Activated CD8-positive, alpha-beta T cell treated with anti-CD3 and anti-CD28 coated beads for 36 hours (primary cell): Measurements from ENCODE around the gene GNG4. TPM values are rescaled to one million over a fixed set of nuclear protein-coding genes. Genes with fewer than 3 reads are reported as not detected.

Experiments
- ATAC-seq: fragments of 200-7000 bp; cut with Tn5 transposase; one replicate; pipeline ENCODE4 v1.10.0; 2021; ENCODE audit warnings: mild to moderate bottlenecking, moderate library complexity
- CTCF ChIA-PET: fragments of 350-600 bp; sonication (Branson Sonifier 250); formaldehyde crosslinking; loops from one replicate; lab custom pipeline; 2021; ENCODE audit warnings: antibody characterized with exemption; lab: Charles Lee
- POLR2A ChIA-PET: fragments of 350-600 bp; sonication (Branson Sonifier 250); formaldehyde crosslinking; loops from one replicate; lab custom pipeline; 2021; ENCODE audit warnings: antibody characterized with exemption; lab: Charles Lee
- DNase-seq: peaks from one replicate; pipeline ENCODE4 v3.0.0-alpha.2; 2020
- H3K27ac Mint-ChIP-seq: one replicate; pipeline ENCODE4 v1.8.0; 2021; ENCODE audit warnings: mild to moderate bottlenecking, mixed read lengths
- H3K27me3 Mint-ChIP-seq: one replicate; pipeline ENCODE4 v1.8.0; 2021; ENCODE audit warnings: mixed read lengths
- H3K36me3 Mint-ChIP-seq: one replicate; pipeline ENCODE4 v1.8.0; 2021; ENCODE audit warnings: low read depth, mixed read lengths
- H3K4me1 Mint-ChIP-seq: one replicate; pipeline ENCODE4 v1.8.0; 2021; ENCODE audit warnings: low read depth, mixed read lengths
- H3K4me3 Mint-ChIP-seq: one replicate; pipeline ENCODE4 v1.8.0; 2021; ENCODE audit warnings: mild to moderate bottlenecking, moderate library complexity, mixed read lengths
- H3K9me3 Mint-ChIP-seq: one replicate; pipeline ENCODE4 v1.8.0; 2021; ENCODE audit warnings: mixed read lengths
- intact Hi-C: fragments of 100-400 bp; cut with micrococcal nuclease; formaldehyde crosslinking; loops from one replicate; pipeline ENCODE4 v1.10.0; 2022
- total RNA-seq, 2 experiments: library from RNA; stranded (reverse); gene quantifications; one replicate each; pipeline ENCODE4 v1.2.3, GENCODE V29; 2021
- TF ChIP-seq, protein P1 (sequence below): fragments of 200-600 bp; IDR thresholded peaks from one replicate; pipeline ENCODE4 v1.8.0; 2022; ENCODE audit warnings: antibody characterized with exemption, mild to moderate bottlenecking

Gene GNG4
- total RNA-seq, 2 experiments from 2014 or later, result 2.2 to 2.3 TPM

DNA sequence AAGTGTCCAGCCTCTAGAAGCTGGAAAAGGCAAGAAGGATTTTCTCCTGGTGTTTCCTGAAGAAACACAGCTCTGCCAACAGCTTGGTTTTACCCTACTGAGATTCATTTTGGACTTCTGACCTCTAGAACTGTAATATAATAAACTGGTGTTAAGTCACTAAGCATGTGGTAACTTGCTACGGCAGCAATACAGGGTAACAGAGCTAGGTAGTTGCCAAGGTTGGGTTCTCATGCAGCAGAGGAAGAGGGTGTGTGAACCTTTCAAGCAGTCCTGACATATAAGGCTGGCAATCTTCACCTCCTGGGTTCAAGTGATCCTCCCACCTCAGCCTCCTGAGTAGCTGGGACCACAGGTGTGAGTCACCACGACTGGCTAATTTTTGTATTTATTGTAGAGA lies 36.0 kb downstream of the GNG4 start:
- no peak overlapping the region for H3K4me3 Mint-ChIP-seq

DNA sequence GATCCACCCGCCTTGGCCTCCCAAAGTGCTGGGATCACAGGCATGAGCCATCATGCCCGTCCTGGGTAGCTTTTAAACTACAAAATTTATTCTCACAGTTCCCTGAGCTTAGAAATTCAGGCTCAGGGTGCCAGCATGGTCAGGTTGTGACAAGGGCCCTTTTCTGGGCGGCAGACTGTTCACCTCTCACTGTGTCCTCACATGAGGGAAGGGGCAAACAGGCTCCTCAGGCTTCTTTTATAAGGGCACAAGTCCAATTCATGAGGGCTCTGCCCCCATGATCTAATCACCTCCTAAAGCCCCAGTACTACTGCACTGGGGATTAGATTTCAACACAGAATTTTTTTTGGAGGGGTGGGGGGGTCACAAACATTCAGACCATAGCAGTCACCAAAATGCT lies 36.8 kb downstream of the GNG4 start:
- intact Hi-C loops, result no loop called here
- ATAC-seq (no peak), DNase-seq (no peak)
- Mint-ChIP-seq H3K4me1 (no peaks in the 10 kb centered on the region), H3K9me3 (no peaks in the 10 kb centered on the region), H3K36me3 (no peaks in the 10 kb centered on the region), H3K27ac (no peak overlapping the region), H3K27me3 (no peaks in the 10 kb centered on the region), H3K4me3 (no peak overlapping the region)
- TF ChIP-seq, protein P1, sequence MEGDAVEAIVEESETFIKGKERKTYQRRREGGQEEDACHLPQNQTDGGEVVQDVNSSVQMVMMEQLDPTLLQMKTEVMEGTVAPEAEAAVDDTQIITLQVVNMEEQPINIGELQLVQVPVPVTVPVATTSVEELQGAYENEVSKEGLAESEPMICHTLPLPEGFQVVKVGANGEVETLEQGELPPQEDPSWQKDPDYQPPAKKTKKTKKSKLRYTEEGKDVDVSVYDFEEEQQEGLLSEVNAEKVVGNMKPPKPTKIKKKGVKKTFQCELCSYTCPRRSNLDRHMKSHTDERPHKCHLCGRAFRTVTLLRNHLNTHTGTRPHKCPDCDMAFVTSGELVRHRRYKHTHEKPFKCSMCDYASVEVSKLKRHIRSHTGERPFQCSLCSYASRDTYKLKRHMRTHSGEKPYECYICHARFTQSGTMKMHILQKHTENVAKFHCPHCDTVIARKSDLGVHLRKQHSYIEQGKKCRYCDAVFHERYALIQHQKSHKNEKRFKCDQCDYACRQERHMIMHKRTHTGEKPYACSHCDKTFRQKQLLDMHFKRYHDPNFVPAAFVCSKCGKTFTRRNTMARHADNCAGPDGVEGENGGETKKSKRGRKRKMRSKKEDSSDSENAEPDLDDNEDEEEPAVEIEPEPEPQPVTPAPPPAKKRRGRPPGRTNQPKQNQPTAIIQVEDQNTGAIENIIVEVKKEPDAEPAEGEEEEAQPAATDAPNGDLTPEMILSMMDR, result no peak
- CTCF ChIA-PET, result interaction anchor here (1.9 kb wide), 1 partner anchor 12 kb away, joined by 7 read pairs; no protein-coding TSS in a partner anchor
- POLR2A ChIA-PET, result interaction anchor here (0.6 to 1.2 kb wide), 2 partner anchors 11 to 101 kb away, joined by 3 read pairs; no protein-coding TSS in a partner anchor

More for the DNA sequence above, 36.0 kb downstream of the GNG4 start:
- Mint-ChIP-seq H3K27ac (no peak overlapping the region), H3K4me1 (no peaks in the 10 kb centered on the region), H3K9me3 (no peaks in the 10 kb centered on the region), H3K36me3 (no peaks in the 10 kb centered on the region), H3K27me3 (no peaks in the 10 kb centered on the region)
- TF ChIP-seq, protein P1, result no peak
- DNase-seq (no peak), ATAC-seq (peak; percentile 51)
- intact Hi-C loops, result no loop called here
- ChIA-PET CTCF (interaction anchor here (1.4 to 1.9 kb wide), 2 partner anchors 13 to 100 kb away, joined by 3 to 7 read pairs; no protein-coding TSS in a partner anchor), POLR2A (interaction anchor here (1.2 kb wide), 1 partner anchor 12 kb away, joined by 3 read pairs; no protein-coding TSS in a partner anchor)

DNA sequence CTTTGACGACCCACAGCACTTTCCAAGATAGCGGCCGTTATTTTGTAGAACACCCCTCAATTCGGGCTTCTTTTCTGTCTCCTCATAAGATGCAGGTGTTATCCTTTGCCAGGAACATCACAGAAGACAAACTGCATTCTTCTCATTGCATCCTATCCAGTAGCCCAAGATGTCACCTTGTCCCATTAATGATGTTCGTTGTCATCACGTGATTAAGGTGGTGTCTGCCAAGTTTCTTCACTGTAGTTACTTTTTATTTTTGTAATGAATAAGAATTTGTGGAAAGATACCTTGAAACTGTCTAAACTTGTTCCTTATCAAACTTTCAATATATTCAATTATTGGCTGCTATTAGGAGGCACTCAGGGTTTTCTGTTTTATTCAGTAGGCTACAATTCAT lies 39.4 kb downstream of the GNG4 start:
- ATAC-seq (no peak), DNase-seq (no peak)
- ChIA-PET CTCF (interaction anchor here (1.3 kb wide), 1 partner anchor 9 kb away, joined by 5 read pairs; no protein-coding TSS in a partner anchor), POLR2A (interaction anchor here (0.7 kb wide), 1 partner anchor 11 kb away, joined by 3 read pairs; no protein-coding TSS in a partner anchor)
- Mint-ChIP-seq H3K36me3 (no peaks in the 10 kb centered on the region), H3K9me3 (no peaks in the 10 kb centered on the region), H3K4me3 (no peak overlapping the region), H3K27ac (no peak overlapping the region), H3K4me1 (peaks cover 3% of the 10 kb centered on the region), H3K27me3 (no peaks in the 10 kb centered on the region)
- intact Hi-C loops, result no loop called here
- TF ChIP-seq, protein P1, result no peak

DNA sequence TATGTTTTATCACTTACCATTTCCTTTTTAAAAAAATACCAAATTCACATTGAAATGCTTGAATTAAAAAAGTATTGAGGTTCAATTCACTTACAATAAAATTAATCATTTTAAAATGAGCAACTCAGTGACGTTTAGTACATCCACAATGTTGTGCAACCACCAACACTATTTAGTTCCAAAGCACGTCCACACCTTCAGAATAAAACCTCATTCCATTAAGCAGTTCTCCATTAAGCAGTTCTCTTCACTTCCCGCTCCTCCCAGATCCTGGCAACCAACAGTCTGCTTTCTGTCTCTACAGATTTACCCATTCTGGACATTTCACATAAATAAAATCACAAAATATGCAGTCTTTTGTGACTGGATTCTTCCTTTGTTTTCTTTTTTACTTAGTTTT lies 41.3 kb downstream of the GNG4 start:
- no peak for ATAC-seq
- TF ChIP-seq, protein P1, result no peak
- CTCF ChIA-PET, result interaction anchor here (1.2 kb wide), 1 partner anchor 85 kb away, joined by 3 read pairs; no protein-coding TSS in a partner anchor
- peaks cover 3% of the 10 kb centered on the region for H3K4me1 Mint-ChIP-seq
- H3K9me3 Mint-ChIP-seq, result no peaks in the 10 kb centered on the region
- H3K27ac Mint-ChIP-seq, result no peak overlapping the region
- POLR2A ChIA-PET, result no interaction called here
- H3K36me3 Mint-ChIP-seq, result no peaks in the 10 kb centered on the region
- H3K27me3 Mint-ChIP-seq, result no peaks in the 10 kb centered on the region
- no peak for DNase-seq
- H3K4me3 Mint-ChIP-seq, result no peak overlapping the region
- intact Hi-C loops, result no loop called here

DNA sequence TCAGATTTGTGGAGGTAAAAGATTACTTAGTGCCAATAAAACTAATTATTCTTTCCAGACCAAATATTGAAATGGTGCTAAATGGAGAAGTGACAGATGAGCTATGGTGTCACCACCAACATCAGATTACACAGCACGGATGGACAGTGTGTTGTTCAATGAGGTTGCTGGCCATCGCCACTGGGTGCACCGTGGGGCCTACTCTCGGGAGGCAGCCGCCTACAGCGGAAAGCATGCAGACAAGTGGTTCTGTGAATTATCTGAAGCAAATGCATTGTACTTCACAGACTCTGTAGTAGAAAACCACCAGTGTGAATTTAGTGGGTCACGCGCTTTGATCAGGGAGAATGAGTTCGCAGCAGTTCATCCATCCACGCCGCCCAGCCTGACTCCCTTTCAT lies 42.3 kb downstream of the GNG4 start:
- no peaks in the 10 kb centered on the region for H3K27me3 Mint-ChIP-seq
- no peak overlapping the region for H3K27ac Mint-ChIP-seq
- no peaks in the 10 kb centered on the region for H3K9me3 Mint-ChIP-seq
- H3K36me3 Mint-ChIP-seq, result no peaks in the 10 kb centered on the region
- intact Hi-C loops, result no loop called here
- TF ChIP-seq, protein P1, result no peak
- ATAC-seq (no peak), DNase-seq (no peak)
- ChIA-PET CTCF (interaction anchor here (1.2 to 1.4 kb wide), 2 partner anchors 84 to 93 kb away, joined by 3 to 4 read pairs; no protein-coding TSS in a partner anchor), POLR2A (no interaction called here)
- H3K4me3 Mint-ChIP-seq, result no peak overlapping the region
- H3K4me1 Mint-ChIP-seq, result peaks cover 3% of the 10 kb centered on the region
